Measurements from ENCODE around the gene KBTBD7. TPM values are rescaled to one million over a fixed set of nuclear protein-coding genes. Genes with fewer than 3 reads are reported as not detected.

The KBTBD7 gene, protein sequence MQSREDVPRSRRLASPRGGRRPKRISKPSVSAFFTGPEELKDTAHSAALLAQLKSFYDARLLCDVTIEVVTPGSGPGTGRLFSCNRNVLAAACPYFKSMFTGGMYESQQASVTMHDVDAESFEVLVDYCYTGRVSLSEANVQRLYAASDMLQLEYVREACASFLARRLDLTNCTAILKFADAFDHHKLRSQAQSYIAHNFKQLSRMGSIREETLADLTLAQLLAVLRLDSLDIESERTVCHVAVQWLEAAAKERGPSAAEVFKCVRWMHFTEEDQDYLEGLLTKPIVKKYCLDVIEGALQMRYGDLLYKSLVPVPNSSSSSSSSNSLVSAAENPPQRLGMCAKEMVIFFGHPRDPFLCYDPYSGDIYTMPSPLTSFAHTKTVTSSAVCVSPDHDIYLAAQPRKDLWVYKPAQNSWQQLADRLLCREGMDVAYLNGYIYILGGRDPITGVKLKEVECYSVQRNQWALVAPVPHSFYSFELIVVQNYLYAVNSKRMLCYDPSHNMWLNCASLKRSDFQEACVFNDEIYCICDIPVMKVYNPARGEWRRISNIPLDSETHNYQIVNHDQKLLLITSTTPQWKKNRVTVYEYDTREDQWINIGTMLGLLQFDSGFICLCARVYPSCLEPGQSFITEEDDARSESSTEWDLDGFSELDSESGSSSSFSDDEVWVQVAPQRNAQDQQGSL
- 1.5 TPM for polyA plus RNA-seq (2013)

DNA sequence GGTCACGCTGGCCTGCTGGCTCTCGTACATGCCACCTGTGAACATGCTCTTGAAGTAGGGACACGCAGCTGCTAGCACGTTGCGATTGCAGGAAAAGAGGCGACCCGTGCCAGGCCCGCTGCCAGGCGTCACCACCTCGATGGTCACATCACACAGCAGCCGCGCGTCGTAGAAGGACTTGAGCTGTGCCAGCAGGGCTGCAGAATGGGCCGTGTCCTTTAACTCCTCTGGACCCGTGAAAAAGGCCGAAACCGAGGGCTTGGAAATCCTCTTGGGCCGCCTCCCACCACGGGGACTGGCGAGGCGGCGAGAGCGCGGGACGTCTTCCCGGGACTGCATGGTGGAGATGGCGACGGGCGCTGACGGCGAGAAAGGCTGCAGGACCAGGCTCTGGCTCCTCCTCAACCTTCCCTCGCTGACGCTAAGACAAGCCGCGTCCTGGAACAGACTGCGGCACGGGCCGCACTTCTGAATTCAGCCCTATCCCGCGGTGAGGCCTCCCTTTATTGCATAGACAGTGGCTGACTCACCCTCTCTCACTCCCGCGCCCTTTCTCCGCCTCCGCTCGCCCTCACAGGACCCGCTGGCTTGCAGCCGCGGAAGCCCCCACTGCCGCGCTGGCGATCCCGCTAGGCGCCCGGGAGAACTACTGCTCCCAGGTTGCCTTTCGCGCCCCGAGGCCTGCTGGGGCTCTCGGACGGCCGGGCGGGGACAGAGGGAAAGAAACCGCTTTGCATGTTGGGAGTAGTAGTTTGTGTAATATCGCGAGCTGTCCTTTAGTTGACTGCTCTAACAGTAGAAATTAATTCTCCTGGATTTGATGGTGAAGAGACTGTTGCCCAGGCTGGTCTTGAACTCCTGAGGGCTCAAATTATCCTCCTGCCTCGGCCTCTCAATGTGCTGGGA is at the start of gene KBTBD7:
TSS of gene KBTBD7 (minus strand) at position 651 of the 906 bp plus-strand sequence. CDS start at position 339, 312 bp downstream.
- H3K27me3 ChIP-seq (replicated peaks in 2 of 5; ENCODE audit: control insufficient read depth in 4 of 5, insufficient read depth in 5 of 5, low read length in 4 of 5) = no peaks in the 10 kb centered on the region
- ChIA-PET CTCF (no interaction called here), POLR2A (no interaction called here)
- H3K9me3 ChIP-seq (ENCODE audit: control extremely low read depth in 1 of 5, control insufficient read depth in 4 of 5, insufficient read depth in 2 of 5, low read depth in 1 of 5, low read length in 4 of 5) = peaks cover 0 to 6% (median 0%) of the 10 kb centered on the region in 5 experiments
- peak within 1 kb of the TSS; percentile 46 to 84 for H3K27ac ChIP-seq (ENCODE audit: insufficient read depth in 1 of 2, low read depth in 1 of 2, low read length in 2 of 2, poor library complexity in 1 of 2, severe bottlenecking in 2 of 2)
- peak within 1 kb of the TSS; percentile 61 to 87 (median 77) for H3K4me3 ChIP-seq (ENCODE audit: control insufficient read depth in 1 of 7, extremely low read depth in 1 of 7, insufficient read depth in 4 of 7, low read depth in 2 of 7, low read length in 6 of 7)
- 22% methylated on average over 44 of the region's 66 CpGs for WGBS (ENCODE audit: insufficient coverage)
- peak; percentile 93 to 98 (median 97) for DNase-seq
- peaks cover 0 to 9% (median 9%) of the 10 kb centered on the region in 4 experiments for H3K4me1 ChIP-seq (ENCODE audit: control extremely low read depth in 1 of 4, control insufficient read depth in 4 of 4, insufficient read depth in 4 of 4, low read length in 3 of 4)
- peaks cover 0 to 9% (median 6%) of the 10 kb centered on the region in 4 experiments for H3K36me3 ChIP-seq (ENCODE audit: control insufficient read depth in 4 of 4, insufficient read depth in 4 of 4, low read length in 3 of 4)

GRCh38 chr13:41241626-41242025 is 47.3 kb upstream of the KBTBD7 start:
- Histone ChIP-seq H3K4me3 (ENCODE audit: control insufficient read depth in 1 of 7, extremely low read depth in 1 of 7, insufficient read depth in 4 of 7, low read depth in 2 of 7, low read length in 6 of 7) (no peak overlapping the region), H3K27ac (ENCODE audit: insufficient read depth in 1 of 2, low read depth in 1 of 2, low read length in 2 of 2, poor library complexity in 1 of 2, severe bottlenecking in 2 of 2) (no peak overlapping the region), H3K4me1 (ENCODE audit: control extremely low read depth in 1 of 4, control insufficient read depth in 4 of 4, insufficient read depth in 4 of 4, low read length in 3 of 4) (no peaks in the 10 kb centered on the region), H3K9me3 (ENCODE audit: control extremely low read depth in 1 of 5, control insufficient read depth in 4 of 5, insufficient read depth in 2 of 5, low read depth in 1 of 5, low read length in 4 of 5) (no peaks in the 10 kb centered on the region), H3K27me3 (replicated peaks in 2 of 5; ENCODE audit: control insufficient read depth in 4 of 5, insufficient read depth in 5 of 5, low read length in 4 of 5) (no peaks in the 10 kb centered on the region), H3K36me3 (ENCODE audit: control insufficient read depth in 4 of 4, insufficient read depth in 4 of 4, low read length in 3 of 4) (peaks cover 0 to 17% (median 10%) of the 10 kb centered on the region in 4 experiments)
- ChIA-PET CTCF (no interaction called here), POLR2A (no interaction called here)
- no peak for DNase-seq
- 100% methylated on average over 4 of the region's 4 CpGs for WGBS (ENCODE audit: insufficient coverage)

GRCh38 chr13:41236369-41236768 is 42.0 kb upstream of the KBTBD7 start:
- DNase-seq = no peak
- H3K4me1 ChIP-seq (ENCODE audit: control extremely low read depth in 1 of 4, control insufficient read depth in 4 of 4, insufficient read depth in 4 of 4, low read length in 3 of 4) = peaks cover 0 to 2% (median 0%) of the 10 kb centered on the region in 4 experiments
- no peak overlapping the region for H3K27ac ChIP-seq (ENCODE audit: insufficient read depth in 1 of 2, low read depth in 1 of 2, low read length in 2 of 2, poor library complexity in 1 of 2, severe bottlenecking in 2 of 2)
- ChIA-PET POLR2A (no interaction called here), CTCF (no interaction called here)
- H3K4me3 ChIP-seq (ENCODE audit: control insufficient read depth in 1 of 7, extremely low read depth in 1 of 7, insufficient read depth in 4 of 7, low read depth in 2 of 7, low read length in 6 of 7) = no peak overlapping the region
- WGBS (ENCODE audit: insufficient coverage) = no CpG with 5 or more reads among the region's 1 CpG
- H3K9me3 ChIP-seq (ENCODE audit: control extremely low read depth in 1 of 5, control insufficient read depth in 4 of 5, insufficient read depth in 2 of 5, low read depth in 1 of 5, low read length in 4 of 5) = no peaks in the 10 kb centered on the region
- H3K27me3 ChIP-seq (replicated peaks in 2 of 5; ENCODE audit: control insufficient read depth in 4 of 5, insufficient read depth in 5 of 5, low read length in 4 of 5) = no peaks in the 10 kb centered on the region
- peaks cover 4 to 33% (median 14%) of the 10 kb centered on the region in 4 experiments for H3K36me3 ChIP-seq (ENCODE audit: control insufficient read depth in 4 of 4, insufficient read depth in 4 of 4, low read length in 3 of 4)

GRCh38 chr13:41232578-41233480 is 38.5 kb upstream of the KBTBD7 start:
- POLR2A ChIA-PET = no interaction called here
- Histone ChIP-seq H3K4me3 (ENCODE audit: control insufficient read depth in 1 of 7, extremely low read depth in 1 of 7, insufficient read depth in 4 of 7, low read depth in 2 of 7, low read length in 6 of 7) (no peak overlapping the region), H3K9me3 (ENCODE audit: control extremely low read depth in 1 of 5, control insufficient read depth in 4 of 5, insufficient read depth in 2 of 5, low read depth in 1 of 5, low read length in 4 of 5) (no peaks in the 10 kb centered on the region), H3K4me1 (ENCODE audit: control extremely low read depth in 1 of 4, control insufficient read depth in 4 of 4, insufficient read depth in 4 of 4, low read length in 3 of 4) (peaks cover 0 to 2% (median 0%) of the 10 kb centered on the region in 4 experiments), H3K27me3 (replicated peaks in 2 of 5; ENCODE audit: control insufficient read depth in 4 of 5, insufficient read depth in 5 of 5, low read length in 4 of 5) (no peaks in the 10 kb centered on the region), H3K36me3 (ENCODE audit: control insufficient read depth in 4 of 4, insufficient read depth in 4 of 4, low read length in 3 of 4) (peaks cover 11 to 31% (median 13%) of the 10 kb centered on the region in 4 experiments), H3K27ac (ENCODE audit: insufficient read depth in 1 of 2, low read depth in 1 of 2, low read length in 2 of 2, poor library complexity in 1 of 2, severe bottlenecking in 2 of 2) (no peak overlapping the region)
- DNase-seq = no peak
- 94% methylated on average over 2 of the region's 4 CpGs for WGBS (ENCODE audit: insufficient coverage)
- CTCF ChIA-PET = interaction anchor here (1.5 kb wide), 1 partner anchor 10 kb away, joined by 5 read pairs; no protein-coding TSS in a partner anchor

DNA sequence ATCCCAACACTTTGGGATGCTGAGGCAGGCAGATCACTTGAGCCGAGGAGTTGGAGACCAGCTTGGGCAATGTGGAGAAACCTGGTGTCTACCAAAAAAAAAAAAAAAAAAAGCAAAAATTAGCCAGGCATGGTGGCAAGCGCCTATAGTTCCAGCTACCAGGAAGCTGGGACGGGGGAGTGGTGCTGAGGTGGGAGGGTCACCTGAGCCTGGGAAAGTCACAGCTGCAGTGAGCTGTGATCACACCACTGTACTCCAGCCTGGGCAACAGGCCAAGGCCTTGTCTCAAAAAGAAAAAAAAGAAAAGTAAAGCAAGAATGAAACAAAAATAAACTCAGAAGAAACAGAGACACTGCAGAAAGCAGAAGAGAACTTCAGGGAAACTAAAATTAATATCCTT is 37.4 kb upstream of the KBTBD7 start:
- POLR2A ChIA-PET = no interaction called here

GRCh38 chr13:41231025-41231677 is 36.8 kb upstream of the KBTBD7 start:
- ChIA-PET POLR2A (no interaction called here), CTCF (interaction anchor here (0.9 kb wide), 1 partner anchor 9 kb away, joined by 3 read pairs; no protein-coding TSS in a partner anchor)
- DNase-seq = no peak
- Histone ChIP-seq H3K36me3 (ENCODE audit: control insufficient read depth in 4 of 4, insufficient read depth in 4 of 4, low read length in 3 of 4) (peaks cover 12 to 34% (median 18%) of the 10 kb centered on the region in 4 experiments), H3K9me3 (ENCODE audit: control extremely low read depth in 1 of 5, control insufficient read depth in 4 of 5, insufficient read depth in 2 of 5, low read depth in 1 of 5, low read length in 4 of 5) (no peaks in the 10 kb centered on the region), H3K4me3 (ENCODE audit: control insufficient read depth in 1 of 7, extremely low read depth in 1 of 7, insufficient read depth in 4 of 7, low read depth in 2 of 7, low read length in 6 of 7) (no peak overlapping the region), H3K27ac (ENCODE audit: insufficient read depth in 1 of 2, low read depth in 1 of 2, low read length in 2 of 2, poor library complexity in 1 of 2, severe bottlenecking in 2 of 2) (no peak overlapping the region), H3K4me1 (ENCODE audit: control extremely low read depth in 1 of 4, control insufficient read depth in 4 of 4, insufficient read depth in 4 of 4, low read length in 3 of 4) (peaks cover 0 to 2% (median 0%) of the 10 kb centered on the region in 4 experiments), H3K27me3 (replicated peaks in 2 of 5; ENCODE audit: control insufficient read depth in 4 of 5, insufficient read depth in 5 of 5, low read length in 4 of 5) (no peaks in the 10 kb centered on the region)
- no CpG with 5 or more reads among the region's 2 CpGs for WGBS (ENCODE audit: insufficient coverage)

More for the DNA sequence above, 37.4 kb upstream of the KBTBD7 start:
- CTCF ChIA-PET = interaction anchor here (1.5 kb wide), 1 partner anchor 9 kb away, joined by 5 read pairs; no protein-coding TSS in a partner anchor
- H3K9me3 ChIP-seq (ENCODE audit: control extremely low read depth in 1 of 5, control insufficient read depth in 4 of 5, insufficient read depth in 2 of 5, low read depth in 1 of 5, low read length in 4 of 5) = no peaks in the 10 kb centered on the region
- H3K4me3 ChIP-seq (ENCODE audit: control insufficient read depth in 1 of 7, extremely low read depth in 1 of 7, insufficient read depth in 4 of 7, low read depth in 2 of 7, low read length in 6 of 7) = no peak overlapping the region
- 100% methylated on average over 2 of the region's 3 CpGs for WGBS (ENCODE audit: insufficient coverage)
- no peak overlapping the region for H3K27ac ChIP-seq (ENCODE audit: insufficient read depth in 1 of 2, low read depth in 1 of 2, low read length in 2 of 2, poor library complexity in 1 of 2, severe bottlenecking in 2 of 2)
- H3K36me3 ChIP-seq (ENCODE audit: control insufficient read depth in 4 of 4, insufficient read depth in 4 of 4, low read length in 3 of 4) = peaks cover 11 to 31% (median 14%) of the 10 kb centered on the region in 4 experiments
- H3K27me3 ChIP-seq (replicated peaks in 2 of 5; ENCODE audit: control insufficient read depth in 4 of 5, insufficient read depth in 5 of 5, low read length in 4 of 5) = no peaks in the 10 kb centered on the region
- no peak for DNase-seq
- peaks cover 0 to 2% (median 0%) of the 10 kb centered on the region in 4 experiments for H3K4me1 ChIP-seq (ENCODE audit: control extremely low read depth in 1 of 4, control insufficient read depth in 4 of 4, insufficient read depth in 4 of 4, low read length in 3 of 4)
